SU-DHL-6 (cell line): ENCODE results near the gene BAHCC1.

Experiments
- EZH2phosphoT487 ChIP-seq: fragments of 200-600 bp; sonication (generic), shearing (Covaris generic); conservative IDR thresholded peaks from 2 replicates; pipeline ENCODE4 v1.6.1; 2018; ENCODE audit warnings: mild to moderate bottlenecking, antibody characterized with exemption, low read length, moderate library complexity, mixed read lengths
- TF ChIP-seq, protein P1 (sequence below): fragments of 200-600 bp; sonication (generic); IDR thresholded peaks from one replicate; pipeline ENCODE4 v1.5.1; 2017; ENCODE audit warnings: antibody characterized with exemption, mild to moderate bottlenecking, low read length, moderate library complexity; ENCODE audit not compliant: insufficient read depth, poor library complexity, severe bottlenecking

- TF ChIP-seq, protein P1, sequence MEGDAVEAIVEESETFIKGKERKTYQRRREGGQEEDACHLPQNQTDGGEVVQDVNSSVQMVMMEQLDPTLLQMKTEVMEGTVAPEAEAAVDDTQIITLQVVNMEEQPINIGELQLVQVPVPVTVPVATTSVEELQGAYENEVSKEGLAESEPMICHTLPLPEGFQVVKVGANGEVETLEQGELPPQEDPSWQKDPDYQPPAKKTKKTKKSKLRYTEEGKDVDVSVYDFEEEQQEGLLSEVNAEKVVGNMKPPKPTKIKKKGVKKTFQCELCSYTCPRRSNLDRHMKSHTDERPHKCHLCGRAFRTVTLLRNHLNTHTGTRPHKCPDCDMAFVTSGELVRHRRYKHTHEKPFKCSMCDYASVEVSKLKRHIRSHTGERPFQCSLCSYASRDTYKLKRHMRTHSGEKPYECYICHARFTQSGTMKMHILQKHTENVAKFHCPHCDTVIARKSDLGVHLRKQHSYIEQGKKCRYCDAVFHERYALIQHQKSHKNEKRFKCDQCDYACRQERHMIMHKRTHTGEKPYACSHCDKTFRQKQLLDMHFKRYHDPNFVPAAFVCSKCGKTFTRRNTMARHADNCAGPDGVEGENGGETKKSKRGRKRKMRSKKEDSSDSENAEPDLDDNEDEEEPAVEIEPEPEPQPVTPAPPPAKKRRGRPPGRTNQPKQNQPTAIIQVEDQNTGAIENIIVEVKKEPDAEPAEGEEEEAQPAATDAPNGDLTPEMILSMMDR: no peak
- no peak for TF ChIP-seq EZH2phosphoT487
These were observed 56.6 kb downstream of the BAHCC1 start for GRCh38 chr17:81451823-81452222.
